Neural cell (in vitro differentiated cells): ENCODE results near the gene GPC5.

Source experiments
- CTCF ChIP-seq: fragments of 450-650 bp; IDR thresholded peaks from 2 replicates; pipeline ENCODE4 v1.5.1; 2014; ENCODE audit warnings: antibody characterized with exemption, mild to moderate bottlenecking, moderate library complexity; ENCODE audit not compliant: poor library complexity, severe bottlenecking
- EZH2 ChIP-seq: fragments of 200-600, 300-800 bp; shearing (Covaris generic), sonication (generic); IDR thresholded peaks from 2 replicates; pipeline ENCODE4 v1.6.1; 2014; ENCODE audit warnings: antibody characterized with exemption, low read length, borderline replicate concordance, mild to moderate bottlenecking; ENCODE audit not compliant: insufficient read depth, poor library complexity, severe bottlenecking
- RAD21 ChIP-seq: fragments of 450-650 bp; conservative IDR thresholded peaks from 2 replicates; pipeline ENCODE4 v1.6.1; 2014; ENCODE audit warnings: antibody characterized with exemption, mild to moderate bottlenecking, moderate library complexity

GRCh38 chr13:91652404-91653301 is 254.2 kb downstream of the GPC5 start:
- TF ChIP-seq EZH2 = no peak
- TF ChIP-seq CTCF = no peak
- TF ChIP-seq RAD21 = no peak
